GM12801 (cell line): ENCODE data around the gene ARHGAP5.

Source experiments
- CTCF ChIP-seq: IDR thresholded peaks from one replicate; pipeline ENCODE4 v1.5.1; 2011; ENCODE audit warnings: control low read depth; ENCODE audit not compliant: insufficient read length; ENCODE audit errors: extremely low read depth

ARHGAP5 gene

GRCh38 chr14:32100175-32100574 lies 23.1 kb downstream of the ARHGAP5 start:
- no peak for TF ChIP-seq CTCF

- no peak for TF ChIP-seq CTCF
These were observed 25.2 kb downstream of the ARHGAP5 start for GRCh38 chr14:32102152-32102787.

DNA sequence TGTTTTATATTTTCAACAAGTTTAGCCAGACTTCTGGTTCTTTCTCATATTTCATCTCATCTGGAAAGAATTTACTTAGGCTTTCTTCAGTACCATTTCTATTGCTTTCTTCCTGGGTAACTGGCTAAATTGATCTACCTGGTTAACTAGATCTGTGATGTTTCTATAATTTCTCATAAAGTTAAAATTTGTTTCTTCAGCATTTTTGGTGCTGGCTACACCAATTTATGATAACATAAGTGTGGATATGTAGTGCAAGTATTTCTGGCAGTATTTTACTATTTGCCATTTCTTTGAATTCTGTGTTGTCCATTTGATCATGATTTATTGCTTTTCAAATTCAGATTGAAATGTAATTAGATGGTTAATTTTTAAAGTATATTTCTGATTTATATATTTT lies 25.9 kb downstream of the ARHGAP5 start:
- TF ChIP-seq CTCF, result no peak

- TF ChIP-seq CTCF, result no peak
These were observed 27.2 kb downstream of the ARHGAP5 start for GRCh38 chr14:32104308-32104707.

GRCh38 chr14:32104803-32105202 lies 27.7 kb downstream of the ARHGAP5 start:
- no peak for TF ChIP-seq CTCF

DNA sequence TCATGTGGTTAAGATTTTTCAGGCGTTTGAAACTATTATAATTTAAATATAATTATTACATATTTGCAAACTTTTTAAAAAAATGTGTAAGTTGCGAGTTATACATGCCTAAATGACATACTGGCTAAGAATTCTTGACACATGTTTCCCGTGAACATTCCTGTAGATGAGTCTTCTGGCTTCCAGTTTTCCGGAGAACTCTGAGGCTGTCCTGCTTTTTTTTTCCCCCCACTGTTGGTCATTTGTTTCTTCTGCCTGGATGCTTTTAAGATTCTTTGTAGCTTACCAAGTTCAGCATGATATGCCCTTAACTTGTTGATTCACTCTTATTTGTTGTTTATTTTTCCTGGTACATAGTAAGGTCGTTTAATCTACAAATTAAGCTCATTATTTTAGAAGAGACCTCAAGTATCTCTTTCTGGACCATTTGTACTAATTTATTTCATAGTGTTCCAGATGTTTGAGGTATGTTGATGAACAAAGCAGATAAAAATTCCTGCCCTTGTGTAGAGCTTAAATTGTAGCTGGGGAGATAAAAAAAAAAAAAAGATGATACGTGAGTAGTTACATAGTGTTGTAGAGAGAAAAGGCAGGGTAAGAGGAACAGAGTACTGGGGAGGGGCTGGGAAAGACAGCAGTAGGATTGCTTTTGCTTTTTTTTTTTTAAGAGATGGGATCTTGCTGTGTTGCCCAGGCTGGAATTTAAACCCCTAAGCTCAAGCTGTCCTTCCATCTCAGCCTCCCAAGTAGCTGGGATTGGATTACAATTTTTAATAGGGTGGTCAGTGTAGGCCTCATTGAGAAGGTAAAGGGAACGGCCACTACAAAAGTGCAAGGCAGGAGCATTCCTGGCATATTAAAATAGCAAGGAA lies 32.8 kb downstream of the ARHGAP5 start:
- TF ChIP-seq CTCF, result no peak

DNA sequence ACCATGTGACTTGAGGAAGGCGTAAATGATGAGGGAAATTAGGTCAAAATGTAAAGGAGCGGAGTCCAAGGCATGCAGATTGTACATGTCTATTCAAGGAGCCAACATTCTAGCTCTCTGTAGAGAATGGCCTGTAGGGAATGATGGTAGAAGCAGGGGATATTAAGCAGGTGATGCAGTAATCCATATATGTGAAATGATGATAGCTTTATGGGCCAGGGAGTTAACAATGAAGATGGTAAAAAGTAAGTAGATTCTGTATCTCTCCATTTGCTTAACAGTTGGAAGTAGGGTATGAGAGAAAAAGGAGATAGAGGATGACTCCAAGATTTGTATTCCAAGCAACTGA lies 33.4 kb downstream of the ARHGAP5 start:
- TF ChIP-seq CTCF, result no peak
